NCI-H2107 (cell line): ENCODE measurements around the gene MEF2D.

Source experiments
- DNase-seq: peaks from one replicate; lab custom pipeline; 2025; lab: John Stamatoyannopoulos, UW

MEF2D gene

GRCh38 chr1:156500543-156500792 is at the start of gene MEF2D:
MEF2D (minus strand) TSS chr1:156500775; CDS start chr1:156483292, 17,483 bp downstream.
- no peak for DNase-seq

GRCh38 chr1:156550346-156550745 is 49.8 kb upstream of the MEF2D start:
- DNase-seq = no peak

GRCh38 chr1:156549831-156550230 is 49.3 kb upstream of the MEF2D start:
- DNase-seq = no peak

GRCh38 chr1:156549390-156549789 is 48.8 kb upstream of the MEF2D start:
- DNase-seq = no peak

GRCh38 chr1:156547982-156548381 is 47.4 kb upstream of the MEF2D start:
- no peak for DNase-seq

GRCh38 chr1:156547434-156547833 is 46.9 kb upstream of the MEF2D start:
- DNase-seq = no peak

GRCh38 chr1:156546267-156546666 is 45.7 kb upstream of the MEF2D start:
- no peak for DNase-seq

GRCh38 chr1:156544592-156545102 is 44.1 kb upstream of the MEF2D start:
- DNase-seq = no peak

- no peak for DNase-seq
Observed at GRCh38 chr1:156543066-156543465, 42.5 kb upstream of the MEF2D start.

GRCh38 chr1:156540955-156541354 is 40.4 kb upstream of the MEF2D start:
- DNase-seq = no peak

GRCh38 chr1:156539818-156540355 is 39.3 kb upstream of the MEF2D start:
- DNase-seq = no peak

GRCh38 chr1:156538711-156539440 is 38.3 kb upstream of the MEF2D start:
- no peak for DNase-seq

GRCh38 chr1:156537027-156537426 is 36.5 kb upstream of the MEF2D start:
- DNase-seq = no peak

- no peak for DNase-seq
Observed at GRCh38 chr1:156534424-156535060, 34.0 kb upstream of the MEF2D start.

- DNase-seq = no peak
Observed at GRCh38 chr1:156533568-156534220, 33.1 kb upstream of the MEF2D start.

GRCh38 chr1:156532374-156532773 is 31.8 kb upstream of the MEF2D start:
- DNase-seq = no peak

GRCh38 chr1:156530006-156530405 is 29.4 kb upstream of the MEF2D start:
- no peak for DNase-seq

- DNase-seq = no peak
Observed at GRCh38 chr1:156528875-156529425, 28.4 kb upstream of the MEF2D start.

GRCh38 chr1:156528231-156528630 is 27.7 kb upstream of the MEF2D start:
- no peak for DNase-seq

GRCh38 chr1:156527584-156527983 is 27.0 kb upstream of the MEF2D start:
- DNase-seq = no peak

- DNase-seq = no peak
Observed at GRCh38 chr1:156525856-156526489, 25.4 kb upstream of the MEF2D start.

- DNase-seq = no peak
Observed at GRCh38 chr1:156525071-156525501, 24.5 kb upstream of the MEF2D start.
